ENCODE measurements around the gene RNASEH1. TPM values are rescaled to one million over a fixed set of nuclear protein-coding genes. Genes with fewer than 3 reads are reported as not detected.
A peak's percentile ranks its signal among the peaks of the same experiment; 100 is the strongest.

The RNASEH1 gene
- total and polyA plus RNA-seq, 2 of the 13 experiments (the other 11 are each of a cell fraction or from before 2014, with no cell fraction given): 14.5 to 57.4 TPM

- TF ChIP-seq MAZ (IDR thresholded peaks at IDR 0.05; ENCODE audit: borderline replicate concordance, low read depth, low read length) (peak; percentile 86), MAZ (CRISPR knock-in tag; IDR thresholded peaks at IDR 0.05; ENCODE audit: low read depth) (no peak; the same call in 1 of the 2 replicates), ZNF264 (CRISPR knock-in tag; IDR thresholded peaks at IDR 0.05) (peak; percentile 44; the same call in 1 of the 2 replicates), SOX5 (CRISPR knock-in tag; IDR thresholded peaks at IDR 0.05; ENCODE audit: borderline replicate concordance) (peak; percentile 10; the same call in 1 of the 2 replicates), STAG1 (CRISPR knock-in tag; IDR thresholded peaks at IDR 0.05) (no peak; the same call in 1 of the 2 replicates), MEF2D (CRISPR knock-in tag; IDR thresholded peaks at IDR 0.05) (no peak), ZFAT (CRISPR knock-in tag; conservative IDR thresholded peaks at IDR 0.05) (no peak), ZNF691 (CRISPR knock-in tag; IDR thresholded peaks at IDR 0.05; ENCODE audit: borderline replicate concordance, low read depth) (no peak), SETDB1 (CRISPR knock-in tag; IDR thresholded peaks at IDR 0.05; ENCODE audit: borderline replicate concordance) (no peak), KLF6 (CRISPR knock-in tag; IDR thresholded peaks at IDR 0.05) (0 out of 2 replicates have a peak, but pooled peaks have one; percentile 40), ZNF619 (CRISPR knock-in tag; IDR thresholded peaks at IDR 0.05) (no peak), NR2F1 (CRISPR knock-in tag; IDR thresholded peaks at IDR 0.05) (peak; percentile 62 to 87; a peak in 3 of 4 replicates), MEIS1 (CRISPR knock-in tag; IDR thresholded peaks at IDR 0.05; ENCODE audit: borderline replicate concordance) (no peak), ZNF34 (CRISPR knock-in tag; IDR thresholded peaks at IDR 0.05; ENCODE audit: borderline replicate concordance) (no peak), ZNF775 (CRISPR knock-in tag; IDR thresholded peaks at IDR 0.05; ENCODE audit: borderline replicate concordance) (no peak), ATRX (CRISPR knock-in tag; IDR thresholded peaks at IDR 0.05; ENCODE audit: borderline replicate concordance) (no peak), TARDBP (CRISPR knock-in tag; IDR thresholded peaks at IDR 0.05) (no peak), MATR3 (CRISPR knock-in tag; IDR thresholded peaks at IDR 0.05) (no peak), AGO2 (optimal IDR thresholded peaks at IDR 0.05; ENCODE audit: low read depth, low read length) (no peak), TCF12 (IDR thresholded peaks at IDR 0.05) (no peak), TCF12 (CRISPR knock-in tag; IDR thresholded peaks at IDR 0.05) (no peak), ZNF160 (CRISPR knock-in tag; IDR thresholded peaks at IDR 0.05) (no peak), HMGA1 (CRISPR knock-in tag; conservative IDR thresholded peaks at IDR 0.05) (no peak), SMYD3 (CRISPR knock-in tag; IDR thresholded peaks at IDR 0.05) (no peak), REPIN1 (CRISPR knock-in tag; IDR thresholded peaks at IDR 0.05; ENCODE audit: borderline replicate concordance, low read depth) (no peak), ZBTB10 (CRISPR knock-in tag; IDR thresholded peaks at IDR 0.05; ENCODE audit: borderline replicate concordance) (no peak), ASH2L (IDR thresholded peaks at IDR 0.05; ENCODE audit: insufficient read length, low read depth, low read length) (peak; percentile 51), KLF11 (CRISPR knock-in tag; IDR thresholded peaks at IDR 0.05) (no peak)
These were observed 47.1 kb upstream of the RNASEH1 start (continued) for GRCh38 chr2:3604991-3605961.

Data from HepG2 (cell line).